ENCODE measurements around the gene PRKAG2.

PRKAG2 gene

DNA sequence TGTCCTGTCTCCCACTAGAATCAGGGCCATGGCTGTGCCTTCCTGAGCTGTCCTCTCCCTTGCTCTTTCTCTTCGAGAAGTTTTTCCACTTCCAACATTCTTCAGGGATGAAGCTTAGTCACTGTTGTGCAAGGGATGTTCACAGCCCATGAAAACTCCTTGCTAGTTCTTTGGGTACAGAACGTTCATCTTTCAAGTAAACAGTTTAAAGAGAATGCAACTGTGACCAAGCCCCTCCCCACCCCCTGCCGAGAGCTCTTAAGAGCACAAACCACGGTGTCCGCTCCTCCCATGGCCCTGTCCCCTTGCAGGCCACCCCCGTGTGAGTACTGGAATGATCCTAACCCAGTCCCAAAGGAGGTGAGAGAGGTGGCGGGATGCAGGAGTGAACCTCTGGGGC lies 196.1 kb downstream of the PRKAG2 start:
- Histone ChIP-seq H2AFZ (no peak overlapping the region), H3K9ac (no peak overlapping the region), H3K27me3 (ENCODE audit: control insufficient read depth, insufficient read depth, low read length) (no peaks in the 10 kb centered on the region), H3K4me1 (no peaks in the 10 kb centered on the region), H3K9me3 (ENCODE audit: control insufficient read depth, low read length) (no peaks in the 10 kb centered on the region), H3K4me2 (ENCODE audit: low read length) (no peak overlapping the region), H3K27ac (no peak overlapping the region), H3K79me2 (no peaks in the 10 kb centered on the region), H3K36me3 (ENCODE audit: control insufficient read depth, insufficient read depth, low read length) (no peaks in the 10 kb centered on the region), H3K4me3 (ENCODE audit: low read depth, low read length) (no peak overlapping the region)
- TF ChIP-seq, protein P1, sequence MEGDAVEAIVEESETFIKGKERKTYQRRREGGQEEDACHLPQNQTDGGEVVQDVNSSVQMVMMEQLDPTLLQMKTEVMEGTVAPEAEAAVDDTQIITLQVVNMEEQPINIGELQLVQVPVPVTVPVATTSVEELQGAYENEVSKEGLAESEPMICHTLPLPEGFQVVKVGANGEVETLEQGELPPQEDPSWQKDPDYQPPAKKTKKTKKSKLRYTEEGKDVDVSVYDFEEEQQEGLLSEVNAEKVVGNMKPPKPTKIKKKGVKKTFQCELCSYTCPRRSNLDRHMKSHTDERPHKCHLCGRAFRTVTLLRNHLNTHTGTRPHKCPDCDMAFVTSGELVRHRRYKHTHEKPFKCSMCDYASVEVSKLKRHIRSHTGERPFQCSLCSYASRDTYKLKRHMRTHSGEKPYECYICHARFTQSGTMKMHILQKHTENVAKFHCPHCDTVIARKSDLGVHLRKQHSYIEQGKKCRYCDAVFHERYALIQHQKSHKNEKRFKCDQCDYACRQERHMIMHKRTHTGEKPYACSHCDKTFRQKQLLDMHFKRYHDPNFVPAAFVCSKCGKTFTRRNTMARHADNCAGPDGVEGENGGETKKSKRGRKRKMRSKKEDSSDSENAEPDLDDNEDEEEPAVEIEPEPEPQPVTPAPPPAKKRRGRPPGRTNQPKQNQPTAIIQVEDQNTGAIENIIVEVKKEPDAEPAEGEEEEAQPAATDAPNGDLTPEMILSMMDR (IDR thresholded peaks at IDR 0.05): no peak

DNA sequence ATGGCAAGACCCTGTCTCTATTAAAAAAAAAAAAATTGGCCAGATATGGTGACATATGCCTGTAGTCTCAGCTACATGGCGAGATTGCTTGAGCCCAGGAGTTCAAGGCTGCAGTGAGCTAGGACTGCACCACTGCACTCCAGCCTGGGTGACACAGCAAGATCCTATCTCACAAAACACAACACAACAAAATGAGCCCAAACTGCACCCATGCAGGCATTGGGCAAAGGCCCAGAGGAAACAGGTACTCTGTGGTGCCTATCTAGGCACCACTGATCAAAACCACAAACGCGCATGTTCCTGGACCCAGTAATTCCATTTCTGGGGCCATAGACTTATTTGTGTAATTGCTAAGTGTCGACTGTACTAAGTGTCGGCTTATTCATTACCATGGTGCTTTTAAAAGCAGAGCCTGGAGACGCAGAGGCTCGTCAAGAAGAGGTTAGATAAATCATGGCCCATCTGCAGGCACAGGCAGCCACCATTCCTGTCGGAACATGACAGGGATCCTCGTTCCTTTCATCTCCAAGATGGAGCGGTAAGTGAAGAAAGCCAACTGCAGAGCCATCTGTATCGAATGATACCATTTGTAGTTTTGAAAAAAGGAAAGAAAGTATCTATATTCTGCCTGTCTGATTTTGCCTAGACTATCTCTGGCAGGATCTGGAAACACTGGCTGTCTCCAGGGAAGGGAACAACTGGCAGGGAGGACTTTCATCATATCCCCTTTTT lies 196.9 kb downstream of the PRKAG2 start:
- no peaks in the 10 kb centered on the region for H3K36me3 ChIP-seq (ENCODE audit: control insufficient read depth, insufficient read depth, low read length)
- TF ChIP-seq, protein P1 (IDR thresholded peaks at IDR 0.05): no peak
- H3K9me3 ChIP-seq (ENCODE audit: control insufficient read depth, low read length): no peaks in the 10 kb centered on the region
- H2AFZ ChIP-seq: no peak overlapping the region
- H3K4me3 ChIP-seq (ENCODE audit: low read depth, low read length): no peak overlapping the region
- H3K27me3 ChIP-seq (ENCODE audit: control insufficient read depth, insufficient read depth, low read length): no peaks in the 10 kb centered on the region
- no peak overlapping the region for H3K27ac ChIP-seq
- no peaks in the 10 kb centered on the region for H3K79me2 ChIP-seq
- no peak overlapping the region for H3K4me2 ChIP-seq (ENCODE audit: low read length)
- no peak overlapping the region for H3K9ac ChIP-seq
- H3K4me1 ChIP-seq: no peaks in the 10 kb centered on the region

DNA sequence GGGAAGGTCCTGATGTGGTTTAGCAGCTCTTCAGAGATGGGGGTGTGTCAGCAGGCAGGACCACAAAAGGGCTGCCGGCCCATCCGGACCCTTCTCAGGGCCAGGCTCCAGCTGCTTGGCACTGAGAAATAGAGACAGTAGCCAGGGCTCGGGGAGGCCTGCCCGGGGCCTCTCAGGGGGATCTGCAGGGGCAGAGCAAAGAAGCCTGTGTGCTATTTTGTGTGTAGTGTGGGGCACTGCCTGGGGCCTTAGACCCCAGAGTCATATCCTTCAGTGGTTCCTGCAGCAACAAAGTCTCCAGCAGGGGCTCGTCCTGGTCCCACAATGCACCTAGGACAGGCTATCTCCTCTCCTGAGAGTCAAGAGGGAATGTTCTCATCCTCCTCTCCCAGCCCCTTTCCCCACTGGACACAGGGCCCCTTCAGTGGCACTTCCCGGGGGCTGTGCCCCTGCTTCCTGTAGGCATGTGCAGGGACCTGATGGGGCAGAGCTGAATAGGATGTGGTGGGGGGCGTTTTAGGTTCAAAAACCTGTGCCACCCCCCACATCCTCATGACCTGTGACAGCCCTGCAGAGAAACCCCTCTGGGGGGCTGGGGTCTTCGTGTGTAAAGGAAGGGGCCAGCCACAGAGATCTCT lies 197.7 kb downstream of the PRKAG2 start:
- H2AFZ ChIP-seq: no peak overlapping the region
- no peak overlapping the region for H3K9ac ChIP-seq
- H3K4me3 ChIP-seq (ENCODE audit: low read depth, low read length): no peak overlapping the region
- no peaks in the 10 kb centered on the region for H3K27me3 ChIP-seq (ENCODE audit: control insufficient read depth, insufficient read depth, low read length)
- H3K36me3 ChIP-seq (ENCODE audit: control insufficient read depth, insufficient read depth, low read length): no peaks in the 10 kb centered on the region
- no peaks in the 10 kb centered on the region for H3K4me1 ChIP-seq
- no peak overlapping the region for H3K4me2 ChIP-seq (ENCODE audit: low read length)
- H3K27ac ChIP-seq: no peak overlapping the region
- H3K9me3 ChIP-seq (ENCODE audit: control insufficient read depth, low read length): no peaks in the 10 kb centered on the region
- no peaks in the 10 kb centered on the region for H3K79me2 ChIP-seq
- TF ChIP-seq, protein P1 (IDR thresholded peaks at IDR 0.05): no peak

DNA sequence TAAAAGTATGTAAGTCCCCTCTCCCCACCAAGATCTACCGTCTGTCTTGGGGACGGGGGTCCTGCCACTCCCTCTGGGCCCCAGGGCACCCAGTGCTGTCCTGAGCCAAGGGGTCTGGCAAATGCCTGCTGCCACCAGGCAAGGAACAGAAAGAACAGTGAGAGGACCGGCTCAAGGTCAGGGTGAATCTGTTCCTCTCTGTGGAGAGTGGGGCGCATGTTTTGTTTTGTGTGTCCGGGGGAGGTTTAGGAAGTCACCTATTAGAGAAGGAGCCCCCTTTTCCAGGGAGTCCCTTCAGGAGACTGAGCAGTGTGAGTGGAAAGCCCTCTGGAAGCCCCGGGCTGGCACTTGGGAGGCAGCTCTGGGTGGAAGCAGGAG lies 198.7 kb downstream of the PRKAG2 start:
- no peaks in the 10 kb centered on the region for H3K79me2 ChIP-seq
- H3K9me3 ChIP-seq (ENCODE audit: control insufficient read depth, low read length): no peaks in the 10 kb centered on the region
- no peak overlapping the region for H3K4me3 ChIP-seq (ENCODE audit: low read depth, low read length)
- H3K4me2 ChIP-seq (ENCODE audit: low read length): no peak overlapping the region
- no peaks in the 10 kb centered on the region for H3K36me3 ChIP-seq (ENCODE audit: control insufficient read depth, insufficient read depth, low read length)
- no peaks in the 10 kb centered on the region for H3K4me1 ChIP-seq
- no peaks in the 10 kb centered on the region for H3K27me3 ChIP-seq (ENCODE audit: control insufficient read depth, insufficient read depth, low read length)
- no peak overlapping the region for H2AFZ ChIP-seq
- H3K9ac ChIP-seq: no peak overlapping the region
- TF ChIP-seq, protein P1 (IDR thresholded peaks at IDR 0.05): no peak
- H3K27ac ChIP-seq: no peak overlapping the region
